OCI-LY1 (cell line): ENCODE measurements around the gene SYT2.

Source experiments
- CTCF ChIP-seq: fragments of 200-600 bp; sonication (generic), shearing (Covaris generic); IDR thresholded peaks from 2 replicates; pipeline ENCODE4 v1.5.1; 2017; ENCODE audit warnings: mild to moderate bottlenecking, antibody characterized with exemption, low read length, moderate library complexity, mixed read lengths
- EZH2 ChIP-seq: fragments of 200-600 bp; sonication (generic), shearing (Covaris generic); IDR thresholded peaks from 2 replicates; pipeline ENCODE4 v1.8.0; 2017; ENCODE audit warnings: borderline replicate concordance, mixed run types, mild to moderate bottlenecking, antibody characterized with exemption, low read length, moderate library complexity, mixed read lengths

GRCh38 chr1:202750761-202751160, 40.5 kb upstream of the SYT2 start:
- TF ChIP-seq CTCF (no peak), EZH2 (no peak)
